HepG2 (cell line): Measurements from ENCODE around the gene GNA15.

Experiments
- ATF4 ChIP-seq, 2 experiments: fragments of 450-650 bp in 1 of 2; sonication (generic) in 1 of 2; formaldehyde crosslinking; IDR thresholded peaks; 2 replicates each; pipeline versions ENCODE4 v1.5.0 to v1.8.0; 2020 to 2022; ENCODE audit warnings: mild to moderate bottlenecking in 1 of 2, missing genetic modification reagents in 1 of 2
- ELK4 ChIP-seq: sonication (generic); formaldehyde crosslinking; IDR thresholded peaks from 2 replicates; pipeline ENCODE4 v1.9.0; 2021; ENCODE audit warnings: missing genetic modification reagents, borderline replicate concordance
- PAF1 ChIP-seq: IDR thresholded peaks from 2 replicates; pipeline ENCODE4 v1.6.1; 2016; ENCODE audit warnings: missing genetic modification reagents, missing compliant biosample characterization
- SRSF9 ChIP-seq: fragments of 200-400 bp; formaldehyde crosslinking; IDR thresholded peaks from 2 replicates; pipeline ENCODE4 v1.6.1; 2018; ENCODE audit warnings: borderline replicate concordance, mild to moderate bottlenecking, low read depth, low read length; ENCODE audit not compliant: insufficient read depth, poor library complexity, severe bottlenecking
- ZEB1 ChIP-seq: IDR thresholded peaks from 2 replicates; pipeline ENCODE4 v1.6.1; 2012; ENCODE audit warnings: mild to moderate bottlenecking, low read depth, inconsistent platforms; ENCODE audit not compliant: insufficient replicate concordance
- ZNF597 ChIP-seq: sonication (generic); formaldehyde crosslinking; IDR thresholded peaks from 2 replicates; pipeline ENCODE4 v1.5.0; 2020; ENCODE audit warnings: missing genetic modification reagents
- TF ChIP-seq, protein P1 (sequence below): sonication (generic); formaldehyde crosslinking; IDR thresholded peaks from 2 replicates; pipeline ENCODE4 v1.4.0; 2020; ENCODE audit warnings: missing genetic modification reagents
- TF ChIP-seq, protein P2 (sequence below), 2 experiments: sonication (generic) in 1 of 2; formaldehyde crosslinking in 1 of 2; IDR thresholded peaks; 2 replicates each; pipeline versions ENCODE4 v1.4.0 to v1.6.1; 2018 to 2020; ENCODE audit warnings: missing genetic modification reagents in 2 of 2, borderline replicate concordance in 1 of 2, low read depth in 1 of 2, mild to moderate bottlenecking in 1 of 2, missing biosample characterization in 1 of 2

DNA sequence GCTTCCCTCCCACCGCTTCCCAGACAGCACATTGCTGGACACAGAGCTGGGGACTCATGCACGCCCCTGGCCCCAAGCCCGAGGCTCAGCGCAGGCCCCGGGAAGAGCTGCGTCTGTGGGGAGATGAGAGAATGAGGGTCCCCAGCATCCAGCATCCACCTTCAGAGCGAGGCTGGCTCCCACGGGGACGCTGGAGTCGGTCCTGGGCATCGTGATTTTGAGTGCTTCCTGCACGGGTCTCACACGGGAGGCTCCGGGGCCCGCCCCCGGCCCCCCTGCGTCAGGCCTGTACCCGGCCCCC lies 54.6 kb downstream of the GNA15 start:
- TF ChIP-seq SRSF9: no peak
- TF ChIP-seq, protein P1, sequence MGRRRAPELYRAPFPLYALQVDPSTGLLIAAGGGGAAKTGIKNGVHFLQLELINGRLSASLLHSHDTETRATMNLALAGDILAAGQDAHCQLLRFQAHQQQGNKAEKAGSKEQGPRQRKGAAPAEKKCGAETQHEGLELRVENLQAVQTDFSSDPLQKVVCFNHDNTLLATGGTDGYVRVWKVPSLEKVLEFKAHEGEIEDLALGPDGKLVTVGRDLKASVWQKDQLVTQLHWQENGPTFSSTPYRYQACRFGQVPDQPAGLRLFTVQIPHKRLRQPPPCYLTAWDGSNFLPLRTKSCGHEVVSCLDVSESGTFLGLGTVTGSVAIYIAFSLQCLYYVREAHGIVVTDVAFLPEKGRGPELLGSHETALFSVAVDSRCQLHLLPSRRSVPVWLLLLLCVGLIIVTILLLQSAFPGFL (CRISPR knock-in tag): no peak
- TF ChIP-seq ELK4 (CRISPR knock-in tag): no peak
- no peak for TF ChIP-seq ATF4 (CRISPR knock-in tag; IDR thresholded peaks at IDR 0.05)
- no peak for TF ChIP-seq ZEB1
- no peak for TF ChIP-seq ZNF597
- no peak for TF ChIP-seq PAF1 (CRISPR knock-in tag)
- TF ChIP-seq, protein P2, sequence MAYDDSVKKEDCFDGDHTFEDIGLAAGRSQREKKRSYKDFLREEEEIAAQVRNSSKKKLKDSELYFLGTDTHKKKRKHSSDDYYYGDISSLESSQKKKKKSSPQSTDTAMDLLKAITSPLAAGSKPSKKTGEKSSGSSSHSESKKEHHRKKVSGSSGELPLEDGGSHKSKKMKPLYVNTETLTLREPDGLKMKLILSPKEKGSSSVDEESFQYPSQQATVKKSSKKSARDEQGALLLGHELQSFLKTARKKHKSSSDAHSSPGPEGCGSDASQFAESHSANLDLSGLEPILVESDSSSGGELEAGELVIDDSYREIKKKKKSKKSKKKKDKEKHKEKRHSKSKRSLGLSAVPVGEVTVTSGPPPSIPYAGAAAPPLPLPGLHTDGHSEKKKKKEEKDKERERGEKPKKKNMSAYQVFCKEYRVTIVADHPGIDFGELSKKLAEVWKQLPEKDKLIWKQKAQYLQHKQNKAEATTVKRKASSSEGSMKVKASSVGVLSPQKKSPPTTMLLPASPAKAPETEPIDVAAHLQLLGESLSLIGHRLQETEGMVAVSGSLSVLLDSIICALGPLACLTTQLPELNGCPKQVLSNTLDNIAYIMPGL (CRISPR knock-in tag; IDR thresholded peaks at IDR 0.05; ENCODE audit: borderline replicate concordance in 1 of 2, low read depth in 1 of 2): no peak
